GM12878 (cell line): ENCODE measurements around the gene KCNC4. TPM values are rescaled to one million over a fixed set of nuclear protein-coding genes. Genes with fewer than 3 reads are reported as not detected.

Source experiments
- ATAC-seq: fragments of 200-7000 bp; cut with Tn5 transposase; 3 replicates; pipeline ENCODE4 v1.9.1; 2020; ENCODE audit warnings: mild to moderate bottlenecking, moderate library complexity
- BruUV-seq: library from RNA; stranded (reverse); fragments of 400-500 nt; replicated peaks from 2 replicates; lab custom pipeline; 2021; lab: Mats Ljungman, UMichigan
- CTCF ChIA-PET: fragments of 300-600 bp; sonication (Branson Sonifier 250); formaldehyde crosslinking; extraction: SDS; loops from one replicate; lab custom pipeline; 2021; ENCODE audit warnings: inconsistent platforms; lab: Yijun Ruan, JAX
- POLR2A ChIA-PET: fragments of 350-600 bp; formaldehyde crosslinking; extraction: SDS; loops from one replicate; lab custom pipeline; 2021; ENCODE audit warnings: inconsistent platforms; lab: Charles Lee
- RAD21 ChIA-PET: fragments of 300-600 bp; sonication (Branson Sonifier 250); formaldehyde crosslinking; loops from one replicate; lab custom pipeline; 2023; ENCODE audit warnings: antibody characterized with exemption; ENCODE audit not compliant: unreplicated experiment; lab: Charles Lee
- SMC1A ChIA-PET: fragments of 300-600 bp; sonication (Branson Sonifier 250); formaldehyde crosslinking; loops from one replicate; lab custom pipeline; 2023; ENCODE audit not compliant: unreplicated experiment, uncharacterized antibody; lab: Charles Lee
- DNase-seq: peaks from one replicate; pipeline ENCODE4 v3.0.0-alpha.2; 2011; ENCODE audit warnings: low read depth, low spot score
- FAIRE-seq: peaks from 3 replicates; lab custom pipeline; 2011; peaks lifted over from hg19 to GRCh38; lab: Jason Lieb, UNC
- H2AFZ ChIP-seq: 2 replicates; pipeline ENCODE4 v1.6.0; 2011; ENCODE audit warnings: low read depth, low read length, control low read depth; ENCODE audit not compliant: control insufficient read depth
- H3K27ac ChIP-seq: 2 replicates; pipeline ENCODE4 v1.5.1; 2011; ENCODE audit warnings: control low read depth; ENCODE audit not compliant: control insufficient read depth, insufficient read depth
- H3K27me3 ChIP-seq, 2 experiments: replicated peaks in 1 of 2; 2 replicates each; pipeline versions ENCODE4 v1.6.0 to v1.6.1; 2011; ENCODE audit warnings: low read length in 1 of 2; ENCODE audit not compliant: control insufficient read depth in 2 of 2, insufficient read depth in 2 of 2
- H3K36me3 ChIP-seq, 2 experiments: 2 replicates each; pipeline ENCODE4 v1.5.1; 2011; ENCODE audit warnings: low read length in 1 of 2; ENCODE audit not compliant: control insufficient read depth in 2 of 2, insufficient read depth in 2 of 2
- H3K4me1 ChIP-seq: 2 replicates; pipeline ENCODE4 v1.6.1; 2011; ENCODE audit warnings: mild to moderate bottlenecking, low read length, moderate library complexity, mixed read lengths; ENCODE audit not compliant: control insufficient read depth, insufficient read depth
- H3K4me2 ChIP-seq: 2 replicates; pipeline ENCODE4 v1.6.0; 2011; ENCODE audit warnings: control low read depth; ENCODE audit not compliant: control insufficient read depth, insufficient read depth
- H3K4me3 ChIP-seq: fragments of 200-600 bp; sonication (generic); 2 replicates; pipeline ENCODE4 v1.5.1; 2016
- H3K79me2 ChIP-seq: 2 replicates; pipeline ENCODE4 v1.6.0; 2011; ENCODE audit warnings: low read length; ENCODE audit not compliant: control insufficient read depth, insufficient read depth
- H3K9ac ChIP-seq: 2 replicates; pipeline ENCODE4 v1.8.0; 2011; ENCODE audit warnings: low read length, control low read depth, mixed read lengths; ENCODE audit not compliant: control insufficient read depth, insufficient read depth
- H3K9me3 ChIP-seq: replicated peaks from 3 replicates; pipeline ENCODE4 v1.5.1; 2011; ENCODE audit warnings: mild to moderate bottlenecking, low read length; ENCODE audit not compliant: control insufficient read depth, insufficient read depth
- H4K20me1 ChIP-seq: 2 replicates; pipeline ENCODE4 v1.6.0; 2011; ENCODE audit not compliant: control insufficient read depth, insufficient read depth
- BHLHE40 ChIP-seq, 2 experiments: fragments of 450-650 bp in 1 of 2; IDR thresholded peaks; 2 replicates each; pipeline ENCODE4 v1.6.1; 2011 to 2017; ENCODE audit warnings: low read depth in 2 of 2, borderline replicate concordance in 1 of 2, improper control_type of control experiment in 1 of 2, low read length in 1 of 2, mild to moderate bottlenecking in 1 of 2
- ETV6 ChIP-seq, 2 experiments: fragments of 450-650 bp in 1 of 2; IDR thresholded peaks in 1 of 2; conservative IDR thresholded peaks in 1 of 2; 2 replicates each; pipeline ENCODE4 v1.6.1; 2014; ENCODE audit warnings: antibody characterized with exemption in 1 of 2, borderline replicate concordance in 1 of 2, low read depth in 1 of 2, mild to moderate bottlenecking in 1 of 2, moderate library complexity in 1 of 2
- IRF4 ChIP-seq: IDR thresholded peaks from 2 replicates; pipeline ENCODE4 v1.6.1; 2011; ENCODE audit warnings: low read depth, low read length
- LARP7 ChIP-seq: fragments of 450-650 bp; IDR thresholded peaks from 2 replicates; pipeline ENCODE4 v1.6.1; 2017; ENCODE audit warnings: mild to moderate bottlenecking
- SP1 ChIP-seq: IDR thresholded peaks from one replicate; pipeline ENCODE4 v1.6.1; 2011; ENCODE audit warnings: low read depth, low read length
- SPI1 ChIP-seq: IDR thresholded peaks from 2 replicates; pipeline ENCODE4 v1.6.1; 2011; ENCODE audit warnings: low read depth, mild to moderate bottlenecking, low read length, moderate library complexity, borderline replicate concordance; ENCODE audit not compliant: insufficient read depth
- SRF ChIP-seq, 2 experiments: IDR thresholded peaks; 2 replicates each; pipeline ENCODE4 v1.6.1; 2011; ENCODE audit warnings: low read depth in 2 of 2, low read length in 2 of 2, mild to moderate bottlenecking in 1 of 2, moderate library complexity in 1 of 2
- ZNF217 ChIP-seq: fragments of 450-650 bp; IDR thresholded peaks from 2 replicates; pipeline ENCODE4 v1.6.1; 2017; ENCODE audit warnings: antibody characterized with exemption, mild to moderate bottlenecking
- WGBS: methylation state at CpG from one replicate; pipeline ENCODE4 v1.1.6; 2016; ENCODE audit warnings: low lambda C conversion rate; ENCODE audit not compliant: insufficient replicate concordance, insufficient coverage; ENCODE audit errors: missing lambda C conversion rate; 5-methylcytosine and 5-hydroxymethylcytosine counted together
- in situ Hi-C: fragments of 300-500 bp; cut with MboI; formaldehyde crosslinking; loops from 9 replicates; pipeline ENCODE4 v1.14.3; 2018; ENCODE audit warnings: mixed read lengths
- intact Hi-C: fragments of 100-400 bp; cut with micrococcal nuclease; formaldehyde crosslinking; loops from one replicate; pipeline ENCODE4 v1.14.2; 2022; ENCODE audit not compliant: unreplicated experiment
- polyA plus RNA-seq, 11 experiments: library from polyadenylated mRNA; depleted of rRNA in 4 of 11; unstranded in 6 of 11; stranded (reverse) in 5 of 11; fragments of >200 nt; fragmentation: Nextera tagmentation in 4 of 11; fragmentation: Illumina TruSeq in 1 of 11; extraction: Ambion mirVana in 4 of 11; extraction: Trizol in 1 of 11; gene quantifications; 1 replicate in 1 of 11; 2 replicates in 10 of 11; pipeline versions ENCODE4 v1.2.1 to v1.2.3, GENCODE V29; 2011 to 2016; ENCODE audit warnings: inconsistent platforms in 2 of 11, missing spikeins in 2 of 11, low read depth in 1 of 11
- total RNA-seq, 4 experiments: library from RNA; depleted of rRNA in 3 of 4; stranded (reverse); fragments of >200 nt in 3 of 4; fragmentation: Illumina TruSeq in 1 of 4; extraction: Trizol in 1 of 4; gene quantifications; 2 replicates each; pipeline versions ENCODE4 v1.2.1 to v1.2.3, GENCODE V29; 2013 to 2021

Gene KCNC4
- total and polyA plus RNA-seq, 10 of the 15 experiments (the other 5 are each of a cell fraction or from before 2014, with no cell fraction given), result 0.06 to 1.7 (median 0.36) TPM

- CTCF ChIA-PET, result no interaction called here
- TF ChIP-seq BHLHE40 (IDR thresholded peaks at IDR 0.05; ENCODE audit: borderline replicate concordance in 1 of 2, low read depth in 2 of 2, low read length in 1 of 2), result no peak
- no peak for TF ChIP-seq ZNF217
- TF ChIP-seq SP1, result no peak
- TF ChIP-seq IRF4, result no peak
- no peak for TF ChIP-seq LARP7
- no peak for TF ChIP-seq ETV6 (conservative IDR thresholded peaks at IDR 0.05 in 1 of 2, IDR thresholded peaks at IDR 0.05 in 1 of 2; ENCODE audit: borderline replicate concordance in 1 of 2, low read depth in 1 of 2)
- no peak for TF ChIP-seq SPI1
- TF ChIP-seq SRF (IDR thresholded peaks at IDR 0.05; ENCODE audit: low read depth in 2 of 2, low read length in 2 of 2), result no peak
Observed at GRCh38 chr1:110233861-110234260, 23.7 kb downstream of the KCNC4 start.

More at GRCh38 chr1:110233861-110234260, 23.7 kb downstream of the KCNC4 start:
- WGBS, result 12% methylated on average over 2 of the region's 2 CpGs
- Histone ChIP-seq H3K9ac (no peak overlapping the region), H3K27me3 (no peaks in the 10 kb centered on the region), H3K79me2 (no peaks in the 10 kb centered on the region), H2AFZ (no peak overlapping the region), H4K20me1 (no peaks in the 10 kb centered on the region; the same call in 1 of the 2 replicates), H3K4me2 (no peak overlapping the region), H3K4me1 (peaks cover 17% of the 10 kb centered on the region), H3K27ac (no peak overlapping the region), H3K4me3 (no peak overlapping the region), H3K9me3 (no peaks in the 10 kb centered on the region), H3K36me3 (no peaks in the 10 kb centered on the region)
- DNase-seq, result no peak
- SMC1A ChIA-PET, result no interaction called here
- BruUV-seq, result no TSS peak
- FAIRE-seq, result no peak
- RAD21 ChIA-PET, result no interaction called here
- in situ Hi-C loops (no loop called here), intact Hi-C loops (no loop called here)
- ATAC-seq, result no peak
- POLR2A ChIA-PET, result no interaction called here
